ENCODE measurements around the gene LRTM2.

DNA sequence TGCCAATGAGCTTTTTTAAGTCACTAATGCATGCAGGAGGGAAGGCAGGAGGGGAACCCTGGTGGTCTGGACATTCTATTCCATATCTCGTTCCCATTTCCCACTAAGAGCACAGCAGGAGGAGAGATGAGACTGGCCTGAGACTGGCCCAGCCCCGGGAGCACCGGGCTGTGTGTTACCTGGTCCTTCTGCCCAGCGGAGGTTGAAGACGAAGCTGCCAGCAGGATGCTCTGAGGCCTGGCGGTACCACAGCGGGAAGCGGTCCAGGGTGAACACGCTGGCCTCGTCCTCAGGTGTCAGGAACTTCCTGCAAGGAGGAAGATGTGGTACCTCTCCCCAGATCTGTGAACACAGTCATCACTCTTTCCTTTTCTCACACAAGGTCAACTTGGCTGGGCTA, 23.9 kb downstream of the LRTM2 start:
- TF ChIP-seq, protein P1, sequence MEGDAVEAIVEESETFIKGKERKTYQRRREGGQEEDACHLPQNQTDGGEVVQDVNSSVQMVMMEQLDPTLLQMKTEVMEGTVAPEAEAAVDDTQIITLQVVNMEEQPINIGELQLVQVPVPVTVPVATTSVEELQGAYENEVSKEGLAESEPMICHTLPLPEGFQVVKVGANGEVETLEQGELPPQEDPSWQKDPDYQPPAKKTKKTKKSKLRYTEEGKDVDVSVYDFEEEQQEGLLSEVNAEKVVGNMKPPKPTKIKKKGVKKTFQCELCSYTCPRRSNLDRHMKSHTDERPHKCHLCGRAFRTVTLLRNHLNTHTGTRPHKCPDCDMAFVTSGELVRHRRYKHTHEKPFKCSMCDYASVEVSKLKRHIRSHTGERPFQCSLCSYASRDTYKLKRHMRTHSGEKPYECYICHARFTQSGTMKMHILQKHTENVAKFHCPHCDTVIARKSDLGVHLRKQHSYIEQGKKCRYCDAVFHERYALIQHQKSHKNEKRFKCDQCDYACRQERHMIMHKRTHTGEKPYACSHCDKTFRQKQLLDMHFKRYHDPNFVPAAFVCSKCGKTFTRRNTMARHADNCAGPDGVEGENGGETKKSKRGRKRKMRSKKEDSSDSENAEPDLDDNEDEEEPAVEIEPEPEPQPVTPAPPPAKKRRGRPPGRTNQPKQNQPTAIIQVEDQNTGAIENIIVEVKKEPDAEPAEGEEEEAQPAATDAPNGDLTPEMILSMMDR (IDR thresholded peaks at IDR 0.05): no peak
- no peak for TF ChIP-seq POLR2A (IDR thresholded peaks at IDR 0.05)

Data from vagina (tissue), 2 donors.